ENCODE measurements around the gene CCR5AS.

CCR5AS gene

GRCh38 chr3:46369675-46370132, 37.2 kb downstream of the CCR5AS start:
- H3K27ac ChIP-seq: peak overlapping the region in 1 of 4 donors; percentile 19

GRCh38 chr3:46369151-46369550, 37.7 kb downstream of the CCR5AS start:
- TF ChIP-seq POLR2AphosphoS5 (IDR thresholded peaks at IDR 0.05): no peak
- no peak for TF ChIP-seq CTCF (IDR thresholded peaks at IDR 0.05)
- TF ChIP-seq POLR2A (IDR thresholded peaks at IDR 0.05): no peak
- TF ChIP-seq EP300 (IDR thresholded peaks at IDR 0.05): no peak
- peaks cover 0 to 6% (median 0%) of the 10 kb centered on the region in 3 donors for H3K27me3 ChIP-seq
- 78 to 85% methylated on average over 4 of the region's 4 CpGs for WGBS, 2 donors

More at GRCh38 chr3:46369675-46370132, 37.2 kb downstream of the CCR5AS start:
- Histone ChIP-seq H3K4me1 (no peaks in the 10 kb centered on the region), H3K4me3 (no peak overlapping the region), H3K27me3 (peaks cover 0 to 6% (median 0%) of the 10 kb centered on the region in 3 donors), H3K36me3 (no peaks in the 10 kb centered on the region), H3K9me3 (no peaks in the 10 kb centered on the region)
- 67 to 69% methylated on average over 6 of the region's 6 CpGs for WGBS, 2 donors
- TF ChIP-seq POLR2A (IDR thresholded peaks at IDR 0.05): no peak
- no peak for TF ChIP-seq CTCF (IDR thresholded peaks at IDR 0.05)
- TF ChIP-seq POLR2AphosphoS5 (IDR thresholded peaks at IDR 0.05): no peak
- TF ChIP-seq EP300 (IDR thresholded peaks at IDR 0.05): no peak
- intact Hi-C loops (cut with DNase I): loop anchor here (5.0 to 10.0 kb wide), 2 partner anchors 285 to 432 kb away; no protein-coding TSS in a partner anchor
- DNase-seq: no peak

GRCh38 chr3:46368569-46368968, 38.3 kb downstream of the CCR5AS start:
- no peaks in the 10 kb centered on the region for H3K36me3 ChIP-seq
- peak; percentile 80 for DNase-seq
- TF ChIP-seq POLR2AphosphoS5 (IDR thresholded peaks at IDR 0.05) (no peak), EP300 (IDR thresholded peaks at IDR 0.05) (no peak), CTCF (IDR thresholded peaks at IDR 0.05) (no peak), POLR2A (IDR thresholded peaks at IDR 0.05) (no peak)
- H3K27me3 ChIP-seq: peaks cover 0 to 6% (median 0%) of the 10 kb centered on the region in 3 donors
- intact Hi-C loops (cut with DNase I): no loop called here
- H3K9me3 ChIP-seq: no peaks in the 10 kb centered on the region
- H3K27ac ChIP-seq: no peak overlapping the region
- no peaks in the 10 kb centered on the region for H3K4me1 ChIP-seq
- 66 to 84% methylated on average over 7 of the region's 7 CpGs for WGBS, 2 donors
- H3K4me3 ChIP-seq: no peak overlapping the region

More at GRCh38 chr3:46369151-46369550, 37.7 kb downstream of the CCR5AS start:
- H3K27ac ChIP-seq: peak overlapping the region in 1 of 4 donors; percentile 19
- H3K4me3 ChIP-seq: no peak overlapping the region
- intact Hi-C loops (cut with DNase I): no loop called here
- no peaks in the 10 kb centered on the region for H3K4me1 ChIP-seq
- H3K36me3 ChIP-seq: no peaks in the 10 kb centered on the region
- H3K9me3 ChIP-seq: no peaks in the 10 kb centered on the region
- DNase-seq: no peak

- DNase-seq: no peak
- Histone ChIP-seq H3K36me3 (no peaks in the 10 kb centered on the region), H3K27me3 (peaks cover 0 to 6% (median 0%) of the 10 kb centered on the region in 3 donors), H3K9me3 (no peaks in the 10 kb centered on the region), H3K4me3 (no peak overlapping the region), H3K27ac (no peak overlapping the region), H3K4me1 (no peaks in the 10 kb centered on the region)
- intact Hi-C loops (cut with DNase I): no loop called here
- WGBS, 2 donors: 68 to 80% methylated on average over 5 of the region's 5 CpGs
- TF ChIP-seq CTCF (IDR thresholded peaks at IDR 0.05) (no peak), POLR2AphosphoS5 (IDR thresholded peaks at IDR 0.05) (peak in 1 of 4 donors; percentile 9)
These were observed 39.1 kb downstream of the CCR5AS start for GRCh38 chr3:46367811-46368210.
